K562 (cell line): Measurements from ENCODE around the gene MRPL27. TPM values are rescaled to one million over a fixed set of nuclear protein-coding genes. Genes with fewer than 3 reads are reported as not detected.
A peak's percentile ranks its signal among the peaks of the same experiment; 100 is the strongest.

Source experiments
- BACH1 ChIP-seq: fragments of 200-800 bp; sonication (Bioruptor generic); IDR thresholded peaks from 2 replicates; pipeline ENCODE4 v1.6.1; 2016; ENCODE audit warnings: missing genetic modification characterization, missing compliant biosample characterization
- BCL6 ChIP-seq: fragments of 250-450 bp; sonication (Bioruptor Pico); IDR thresholded peaks from 2 replicates; pipeline ENCODE4 v1.4.0; 2020
- CBFB ChIP-seq: sonication (generic); formaldehyde crosslinking; IDR thresholded peaks from 2 replicates; pipeline ENCODE4 v1.4.0; 2020; ENCODE audit warnings: mild to moderate bottlenecking, missing genetic modification reagents
- E2F3 ChIP-seq: fragments of 250-450 bp; sonication (Bioruptor Pico); IDR thresholded peaks from 2 replicates; pipeline ENCODE4 v1.4.0; 2020; ENCODE audit warnings: mild to moderate bottlenecking
- JUNB ChIP-seq: fragments of 450-650 bp; formaldehyde crosslinking; conservative IDR thresholded peaks from 2 replicates; pipeline ENCODE4 v1.4.0; 2020; ENCODE audit warnings: mild to moderate bottlenecking
- KDM5B ChIP-seq: fragments of 200-600 bp; sonication (generic); IDR thresholded peaks from 2 replicates; pipeline ENCODE4 v1.6.1; 2012; ENCODE audit warnings: low read depth, mild to moderate bottlenecking, moderate library complexity, low read length, control low read depth, inconsistent platforms; ENCODE audit not compliant: insufficient replicate concordance
- LCOR ChIP-seq: sonication (generic); formaldehyde crosslinking; IDR thresholded peaks from 2 replicates; pipeline ENCODE4 v1.8.0; 2022; ENCODE audit warnings: mild to moderate bottlenecking, missing genetic modification reagents
- MEF2D ChIP-seq: conservative IDR thresholded peaks from 2 replicates; pipeline ENCODE4 v1.6.1; 2016; ENCODE audit warnings: low read depth, missing genetic modification characterization, missing compliant biosample characterization
- MTA1 ChIP-seq: fragments of 450-650 bp; IDR thresholded peaks from 2 replicates; pipeline ENCODE4 v1.6.1; 2017; ENCODE audit warnings: borderline replicate concordance
- PURB ChIP-seq: sonication (generic); formaldehyde crosslinking; IDR thresholded peaks from 2 replicates; pipeline ENCODE4 v1.9.0; 2021; ENCODE audit warnings: low read depth, mild to moderate bottlenecking, missing genetic modification reagents
- RBBP5 ChIP-seq: fragments of 200-600 bp; sonication (generic); IDR thresholded peaks from 2 replicates; pipeline ENCODE4 v1.6.1; 2012; ENCODE audit warnings: borderline replicate concordance, mild to moderate bottlenecking, low read length, control low read depth, inconsistent platforms; ENCODE audit not compliant: insufficient read depth, poor library complexity, severe bottlenecking
- SMARCA4 ChIP-seq: fragments of 450-650 bp; IDR thresholded peaks from 2 replicates; pipeline ENCODE4 v1.6.1; 2016
- TCFL5 ChIP-seq: fragments of 250-450 bp; sonication (Bioruptor Pico); conservative IDR thresholded peaks from 2 replicates; pipeline ENCODE4 v1.6.1; 2021; ENCODE audit warnings: mild to moderate bottlenecking, moderate library complexity, matching md5 sums
- U2AF1 ChIP-seq: fragments of 200-400 bp; formaldehyde crosslinking; optimal IDR thresholded peaks from 2 replicates; pipeline ENCODE3; 2017; ENCODE audit warnings: mild to moderate bottlenecking, low read depth, low read length, moderate library complexity
- XRCC5 ChIP-seq: fragments of 200-400 bp; formaldehyde crosslinking; IDR thresholded peaks from 2 replicates; pipeline ENCODE4 v1.6.1; 2017; ENCODE audit warnings: low read depth, mild to moderate bottlenecking, low read length
- ZBTB17 ChIP-seq: fragments of 450-650 bp; formaldehyde crosslinking; IDR thresholded peaks from 2 replicates; pipeline ENCODE4 v1.4.0; 2020; ENCODE audit warnings: mild to moderate bottlenecking
- ZNF197 ChIP-seq: fragments of 200-800 bp; sonication (Bioruptor generic); IDR thresholded peaks from 2 replicates; pipeline ENCODE4 v1.6.1; 2016; ENCODE audit warnings: low read depth, missing genetic modification characterization, missing compliant biosample characterization
- ZNF224 ChIP-seq: sonication (generic); formaldehyde crosslinking; IDR thresholded peaks from 2 replicates; pipeline ENCODE4 v1.8.0; 2022; ENCODE audit warnings: mild to moderate bottlenecking, missing genetic modification reagents
- ZNF347 ChIP-seq: fragments of 450-650 bp; formaldehyde crosslinking; IDR thresholded peaks from 2 replicates; pipeline ENCODE4 v1.4.0; 2020; ENCODE audit warnings: low read depth, mild to moderate bottlenecking, moderate library complexity
- ZNF512 ChIP-seq: IDR thresholded peaks from 2 replicates; pipeline ENCODE4 v1.6.1; 2016; ENCODE audit warnings: missing genetic modification characterization, missing compliant biosample characterization
- ZNF699 ChIP-seq: fragments of 250-450 bp; sonication (Bioruptor Pico); IDR thresholded peaks from 2 replicates; pipeline ENCODE4 v1.8.0; 2021; ENCODE audit warnings: mild to moderate bottlenecking, moderate library complexity; ENCODE audit not compliant: insufficient replicate concordance
- polyA plus RNA-seq, 8 experiments: library from polyadenylated mRNA; depleted of rRNA in 4 of 8; stranded (reverse) in 5 of 8; unstranded in 3 of 8; fragments of >200 nt; fragmentation: Nextera tagmentation in 2 of 8; fragmentation: Illumina TruSeq in 1 of 8; extraction: Ambion mirVana in 2 of 8; extraction: Trizol in 1 of 8; gene quantifications; 2 replicates each; pipeline versions ENCODE4 v1.2.1 to v1.2.3, GENCODE V29; 2011 to 2014; ENCODE audit warnings: inconsistent platforms in 1 of 8, missing spikeins in 1 of 8
- total RNA-seq, 7 experiments: library from RNA; depleted of rRNA in 6 of 7; stranded (reverse); fragments of >200 nt in 6 of 7; fragmentation: Illumina TruSeq in 2 of 7; extraction: Trizol in 2 of 7; gene quantifications; 2 replicates each; pipeline versions ENCODE4 v1.2.1 to v1.2.3, GENCODE V29; 2011 to 2021; ENCODE audit warnings: low replicate concordance in 1 of 7
- TF ChIP-seq, protein P1 (sequence below): sonication (generic); formaldehyde crosslinking; IDR thresholded peaks from 2 replicates; pipeline ENCODE4 v1.9.0; 2022; ENCODE audit warnings: mild to moderate bottlenecking, missing genetic modification reagents
- TF ChIP-seq, protein P2 (sequence below): fragments of 450-650 bp; IDR thresholded peaks from 2 replicates; pipeline ENCODE4 v1.6.1; 2018; ENCODE audit not compliant: partially characterized antibody

Gene MRPL27
- total and polyA plus RNA-seq, 9 of the 15 experiments (the other 6 are each of a cell fraction or from before 2014, with no cell fraction given), result 96.3 to 401 (median 142) TPM

DNA sequence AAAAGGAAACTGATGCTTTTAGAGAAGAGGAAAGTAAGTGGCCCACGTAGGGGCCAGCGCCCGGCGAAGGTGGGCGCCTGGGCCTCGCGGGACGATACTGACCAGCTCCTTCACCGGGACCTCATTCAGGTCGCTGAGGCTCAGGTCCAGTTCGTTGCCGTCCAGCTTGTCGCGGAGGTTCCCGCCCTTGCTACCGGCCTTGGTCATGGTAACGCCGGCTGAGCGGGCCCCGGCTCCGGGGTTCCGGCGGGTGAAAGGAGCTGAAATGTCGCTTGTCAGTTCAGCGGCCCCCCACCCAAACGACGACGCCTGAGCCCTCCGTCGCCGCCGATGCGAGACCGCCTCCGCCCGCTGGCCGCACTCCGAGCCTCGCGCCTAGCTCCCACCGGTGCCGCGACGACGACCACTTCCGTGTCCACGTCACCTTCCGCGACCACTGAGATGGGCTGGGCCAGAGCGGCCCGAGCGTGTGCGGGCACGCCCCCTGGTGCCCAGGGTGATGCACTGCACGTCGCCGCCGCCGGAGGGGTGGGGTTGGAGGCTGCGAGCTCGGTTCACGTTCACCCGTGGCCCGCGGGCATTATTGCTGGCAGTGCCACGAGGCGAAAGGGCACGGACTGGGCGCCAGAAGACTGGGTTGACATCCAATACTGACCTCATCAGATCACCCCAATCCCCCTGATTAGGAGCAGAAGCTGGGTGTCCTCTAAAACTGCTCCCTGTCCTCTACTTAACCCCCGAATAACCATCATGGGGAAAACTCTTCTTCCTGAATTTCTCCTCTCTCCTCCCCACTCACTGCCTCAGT, 24.3 kb upstream of the MRPL27 start, which contains the start of gene LRRC59 (continued):
- TF ChIP-seq ZNF347 (CRISPR knock-in tag), result no peak
- no peak for TF ChIP-seq PURB
- peak; percentile 97 for TF ChIP-seq RBBP5
- TF ChIP-seq, protein P1, sequence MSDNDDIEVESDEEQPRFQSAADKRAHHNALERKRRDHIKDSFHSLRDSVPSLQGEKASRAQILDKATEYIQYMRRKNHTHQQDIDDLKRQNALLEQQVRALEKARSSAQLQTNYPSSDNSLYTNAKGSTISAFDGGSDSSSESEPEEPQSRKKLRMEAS (CRISPR knock-in tag), result peak; percentile 90
- no peak for TF ChIP-seq TCFL5 (CRISPR knock-in tag)
- TF ChIP-seq U2AF1, result peak; percentile 100
- TF ChIP-seq CBFB (CRISPR knock-in tag), result peak; percentile 93
- no peak for TF ChIP-seq BCL6 (CRISPR knock-in tag)
- peak; percentile 83 for TF ChIP-seq KDM5B
- no peak; the same call in 1 of the 2 replicates for TF ChIP-seq JUNB (CRISPR knock-in tag)
- peak; percentile 88 for TF ChIP-seq XRCC5
- TF ChIP-seq BACH1, result no peak
- no peak for TF ChIP-seq E2F3 (CRISPR knock-in tag)
- TF ChIP-seq ZNF197 (CRISPR knock-in tag), result no peak
- TF ChIP-seq LCOR, result peak; percentile 94
- TF ChIP-seq, protein P2, sequence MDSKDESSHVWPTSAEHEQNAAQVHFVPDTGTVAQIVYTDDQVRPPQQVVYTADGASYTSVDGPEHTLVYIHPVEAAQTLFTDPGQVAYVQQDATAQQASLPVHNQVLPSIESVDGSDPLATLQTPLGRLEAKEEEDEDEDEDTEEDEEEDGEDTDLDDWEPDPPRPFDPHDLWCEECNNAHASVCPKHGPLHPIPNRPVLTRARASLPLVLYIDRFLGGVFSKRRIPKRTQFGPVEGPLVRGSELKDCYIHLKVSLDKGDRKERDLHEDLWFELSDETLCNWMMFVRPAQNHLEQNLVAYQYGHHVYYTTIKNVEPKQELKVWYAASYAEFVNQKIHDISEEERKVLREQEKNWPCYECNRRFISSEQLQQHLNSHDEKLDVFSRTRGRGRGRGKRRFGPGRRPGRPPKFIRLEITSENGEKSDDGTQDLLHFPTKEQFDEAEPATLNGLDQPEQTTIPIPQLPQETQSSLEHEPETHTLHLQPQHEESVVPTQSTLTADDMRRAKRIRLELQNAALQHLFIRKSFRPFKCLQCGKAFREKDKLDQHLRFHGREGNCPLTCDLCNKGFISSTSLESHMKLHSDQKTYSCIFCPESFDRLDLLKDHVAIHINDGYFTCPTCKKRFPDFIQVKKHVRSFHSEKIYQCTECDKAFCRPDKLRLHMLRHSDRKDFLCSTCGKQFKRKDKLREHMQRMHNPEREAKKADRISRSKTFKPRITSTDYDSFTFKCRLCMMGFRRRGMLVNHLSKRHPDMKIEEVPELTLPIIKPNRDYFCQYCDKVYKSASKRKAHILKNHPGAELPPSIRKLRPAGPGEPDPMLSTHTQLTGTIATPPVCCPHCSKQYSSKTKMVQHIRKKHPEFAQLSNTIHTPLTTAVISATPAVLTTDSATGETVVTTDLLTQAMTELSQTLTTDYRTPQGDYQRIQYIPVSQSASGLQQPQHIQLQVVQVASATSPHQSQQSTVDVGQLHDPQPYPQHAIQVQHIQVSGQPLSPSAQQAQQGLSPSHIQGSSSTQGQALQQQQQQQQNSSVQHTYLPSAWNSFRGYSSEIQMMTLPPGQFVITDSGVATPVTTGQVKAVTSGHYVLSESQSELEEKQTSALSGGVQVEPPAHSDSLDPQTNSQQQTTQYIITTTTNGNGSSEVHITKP, result peak; percentile 25
- no peak for TF ChIP-seq ZNF699
- no peak for TF ChIP-seq SMARCA4
- TF ChIP-seq ZNF512 (tag), result no peak
- no peak for TF ChIP-seq ZNF224 (CRISPR knock-in tag)
- TF ChIP-seq MEF2D (tag), result no peak
- TF ChIP-seq ZBTB17, result peak; percentile 51; the same call in 1 of the 2 replicates
- peak; percentile 40; the same call in 1 of the 2 replicates for TF ChIP-seq MTA1
